ENCODE results near the gene ARHGEF38. TPM values are rescaled to one million over a fixed set of nuclear protein-coding genes. Genes with fewer than 3 reads are reported as not detected.
"Not testable (repeated sequence)": the region's sequence is repeated elsewhere in the genome, so short reads cannot be mapped to it uniquely, and the experiment has no call there.

ARHGEF38 gene
- total RNA-seq, 1 experiment from 2014 or later, result not detected

- Histone ChIP-seq H3K27me3 (no peaks in the 10 kb centered on the region), H3K9me3 (no peaks in the 10 kb centered on the region), H3K36me3 (no peaks in the 10 kb centered on the region), H3K4me3 (no peak overlapping the region)
- DNase-seq, result no peak
These were observed 45.6 kb downstream of the ARHGEF38 start for GRCh38 chr4:105598052-105598451.

- DNase-seq, result no peak
- H3K4me3 ChIP-seq, result no peak overlapping the region
- no peaks in the 10 kb centered on the region for H3K9me3 ChIP-seq
- H3K27me3 ChIP-seq, result no peaks in the 10 kb centered on the region
- H3K36me3 ChIP-seq, result no peaks in the 10 kb centered on the region
These were observed 46.4 kb downstream of the ARHGEF38 start for GRCh38 chr4:105598787-105599186.

- H3K4me3 ChIP-seq, result no peak overlapping the region
- H3K27me3 ChIP-seq, result no peaks in the 10 kb centered on the region
- no peaks in the 10 kb centered on the region for H3K36me3 ChIP-seq
- no peak for DNase-seq
- no peaks in the 10 kb centered on the region for H3K9me3 ChIP-seq
These were observed 47.1 kb downstream of the ARHGEF38 start for GRCh38 chr4:105599482-105599881.

- Histone ChIP-seq H3K27me3 (no peaks in the 10 kb centered on the region), H3K9me3 (no peaks in the 10 kb centered on the region), H3K36me3 (no peaks in the 10 kb centered on the region), H3K4me3 (no peak overlapping the region)
- no peak for DNase-seq
These were observed 47.7 kb downstream of the ARHGEF38 start for GRCh38 chr4:105599932-105600655.

GRCh38 chr4:105600951-105601350, 48.5 kb downstream of the ARHGEF38 start:
- no peaks in the 10 kb centered on the region for H3K9me3 ChIP-seq
- no peak for DNase-seq
- H3K4me3 ChIP-seq, result no peak overlapping the region

GRCh38 chr4:105601406-105601805, 49.0 kb downstream of the ARHGEF38 start:
- no peak for DNase-seq
- no peak overlapping the region for H3K4me3 ChIP-seq
- no peaks in the 10 kb centered on the region for H3K27me3 ChIP-seq
- H3K36me3 ChIP-seq, result no peaks in the 10 kb centered on the region
- H3K9me3 ChIP-seq, result no peaks in the 10 kb centered on the region

More at GRCh38 chr4:105600951-105601350, 48.5 kb downstream of the ARHGEF38 start:
- H3K27me3 ChIP-seq, result no peaks in the 10 kb centered on the region
- H3K36me3 ChIP-seq, result no peaks in the 10 kb centered on the region

GRCh38 chr4:105603158-105603557, 50.7 kb downstream of the ARHGEF38 start:
- Histone ChIP-seq H3K36me3 (no peaks in the 10 kb centered on the region), H3K27me3 (no peaks in the 10 kb centered on the region), H3K4me3 (no peak overlapping the region), H3K9me3 (no peaks in the 10 kb centered on the region)
- DNase-seq, result no peak

GRCh38 chr4:105605493-105605892, 53.1 kb downstream of the ARHGEF38 start:
- Histone ChIP-seq H3K27me3 (no peaks in the 10 kb centered on the region), H3K36me3 (no peaks in the 10 kb centered on the region), H3K9me3 (no peaks in the 10 kb centered on the region), H3K4me3 (no peak overlapping the region)
- peak; percentile 11 for DNase-seq

- Histone ChIP-seq H3K9me3 (no peaks in the 10 kb centered on the region), H3K4me3 (no peak overlapping the region), H3K36me3 (no peaks in the 10 kb centered on the region), H3K27me3 (no peaks in the 10 kb centered on the region)
- no peak for DNase-seq
These were observed 55.5 kb downstream of the ARHGEF38 start for GRCh38 chr4:105607876-105608275.

GRCh38 chr4:105609819-105610218, 57.4 kb downstream of the ARHGEF38 start:
- H3K9me3 ChIP-seq, H3K36me3 ChIP-seq, DNase-seq, H3K4me3 ChIP-seq, H3K27me3 ChIP-seq: not testable (repeated sequence)

- no peaks in the 10 kb centered on the region for H3K36me3 ChIP-seq
- no peaks in the 10 kb centered on the region for H3K27me3 ChIP-seq
- peak; percentile 56 for DNase-seq
- H3K4me3 ChIP-seq, result no peak overlapping the region
- H3K9me3 ChIP-seq, result no peaks in the 10 kb centered on the region
These were observed 60.9 kb downstream of the ARHGEF38 start for GRCh38 chr4:105613306-105613705.

- no peak for DNase-seq
- Histone ChIP-seq H3K36me3 (no peaks in the 10 kb centered on the region), H3K4me3 (no peak overlapping the region), H3K27me3 (no peaks in the 10 kb centered on the region), H3K9me3 (no peaks in the 10 kb centered on the region)
These were observed 66.9 kb downstream of the ARHGEF38 start for GRCh38 chr4:105619188-105619931.

- peak; percentile 80 for DNase-seq
- Histone ChIP-seq H3K36me3 (no peaks in the 10 kb centered on the region), H3K9me3 (no peaks in the 10 kb centered on the region), H3K27me3 (no peaks in the 10 kb centered on the region), H3K4me3 (no peak overlapping the region)
These were observed 68.4 kb downstream of the ARHGEF38 start for GRCh38 chr4:105620640-105621323.

GRCh38 chr4:105622269-105622668, 69.8 kb downstream of the ARHGEF38 start:
- no peak for DNase-seq
- Histone ChIP-seq H3K9me3 (no peaks in the 10 kb centered on the region), H3K4me3 (no peak overlapping the region), H3K36me3 (no peaks in the 10 kb centered on the region), H3K27me3 (no peaks in the 10 kb centered on the region)

GRCh38 chr4:105623099-105623498, 70.7 kb downstream of the ARHGEF38 start:
- H3K36me3 ChIP-seq, result no peaks in the 10 kb centered on the region
- H3K9me3 ChIP-seq, result no peaks in the 10 kb centered on the region
- no peaks in the 10 kb centered on the region for H3K27me3 ChIP-seq
- DNase-seq, result no peak
- H3K4me3 ChIP-seq, result no peak overlapping the region

GRCh38 chr4:105624530-105624929, 72.1 kb downstream of the ARHGEF38 start:
- H3K27me3 ChIP-seq, result no peaks in the 10 kb centered on the region
- no peak overlapping the region for H3K4me3 ChIP-seq
- no peaks in the 10 kb centered on the region for H3K9me3 ChIP-seq
- DNase-seq, result peak; percentile 90
- H3K36me3 ChIP-seq, result no peaks in the 10 kb centered on the region

- no peak overlapping the region for H3K4me3 ChIP-seq
These were observed 72.8 kb downstream of the ARHGEF38 start for GRCh38 chr4:105625214-105625613.

More at GRCh38 chr4:105625214-105625613, 72.8 kb downstream of the ARHGEF38 start:
- DNase-seq, result no peak
- no peaks in the 10 kb centered on the region for H3K27me3 ChIP-seq
- H3K36me3 ChIP-seq, result no peaks in the 10 kb centered on the region
- H3K9me3 ChIP-seq, result no peaks in the 10 kb centered on the region
